Smooth muscle cell (in vitro differentiated cells): ENCODE data around the gene CD3D. TPM values are rescaled to one million over a fixed set of nuclear protein-coding genes. Genes with fewer than 3 reads are reported as not detected.

ENCODE experiments used
- DNase-seq: peaks from one replicate; lab custom pipeline; 2025; ENCODE audit not compliant: unreplicated experiment; lab: John Stamatoyannopoulos, UW
- H2AFZ ChIP-seq: fragments of 200-600 bp; sonication (generic); 2 replicates; pipeline ENCODE4 v1.6.0; 2016; ENCODE audit warnings: antibody characterized with exemption, low read depth, mild to moderate bottlenecking
- H3F3A ChIP-seq: fragments of 200-600 bp; sonication (generic); 2 replicates; pipeline ENCODE4 v1.6.0; 2017; ENCODE audit warnings: antibody characterized with exemption, low read depth
- H3K27ac ChIP-seq: fragments of 200-600 bp; sonication (generic); 2 replicates; pipeline ENCODE4 v1.5.1; 2016; ENCODE audit warnings: low read depth, mild to moderate bottlenecking
- H3K27me3 ChIP-seq: fragments of 200-600 bp; sonication (generic); 2 replicates; pipeline ENCODE4 v1.6.1; 2016; ENCODE audit warnings: low read depth, mild to moderate bottlenecking
- H3K36me3 ChIP-seq: fragments of 200-600 bp; sonication (generic); 2 replicates; pipeline ENCODE4 v1.5.1; 2016; ENCODE audit warnings: low read depth
- H3K4me1 ChIP-seq: fragments of 200-600 bp; sonication (generic); 2 replicates; pipeline ENCODE4 v1.5.1; 2016; ENCODE audit warnings: low read depth
- H3K4me2 ChIP-seq: fragments of 200-600 bp; sonication (generic); 2 replicates; pipeline ENCODE4 v1.6.0; 2016; ENCODE audit warnings: mild to moderate bottlenecking
- H3K4me3 ChIP-seq: fragments of 200-600 bp; sonication (generic); 2 replicates; pipeline ENCODE4 v1.5.1; 2016; ENCODE audit warnings: mild to moderate bottlenecking
- H3K79me2 ChIP-seq: fragments of 200-600 bp; sonication (generic); 2 replicates; pipeline ENCODE4 v1.6.0; 2016; ENCODE audit warnings: low read depth, mild to moderate bottlenecking
- H3K9ac ChIP-seq: fragments of 200-600 bp; sonication (generic); 2 replicates; pipeline ENCODE4 v1.6.0; 2016; ENCODE audit warnings: low read depth
- H3K9me3 ChIP-seq: fragments of 200-600 bp; sonication (generic); replicated peaks from 2 replicates; pipeline ENCODE4 v1.5.1; 2016; ENCODE audit warnings: low read depth
- H4K20me1 ChIP-seq: fragments of 200-600 bp; sonication (generic); 2 replicates; pipeline ENCODE4 v1.6.0; 2016; ENCODE audit warnings: low read depth
- CTCF ChIP-seq: fragments of 200-600 bp; sonication (generic); IDR thresholded peaks from 2 replicates; pipeline ENCODE4 v1.5.1; 2017; ENCODE audit warnings: borderline replicate concordance, mild to moderate bottlenecking, antibody characterized with exemption; ENCODE audit not compliant: insufficient read depth, poor library complexity, severe bottlenecking
- WGBS: methylation state at CpG from one replicate; pipeline ENCODE4 v1.1.7; 2016; ENCODE audit warnings: low lambda C conversion rate; 5-methylcytosine and 5-hydroxymethylcytosine counted together
- polyA plus RNA-seq: library from polyadenylated mRNA; unstranded; fragments of >200 nt; fragmentation: Nextera tagmentation; extraction: Ambion mirVana; gene quantifications from 2 replicates; pipeline ENCODE4 v1.2.1, GENCODE V29; 2016
- total RNA-seq: library from RNA; depleted of rRNA; stranded (reverse); fragments of >200 nt; gene quantifications from 2 replicates; pipeline ENCODE4 v1.2.3, GENCODE V29; 2014

CD3D gene
- total and polyA plus RNA-seq, 2 experiments from 2014 or later: not detected

DNA sequence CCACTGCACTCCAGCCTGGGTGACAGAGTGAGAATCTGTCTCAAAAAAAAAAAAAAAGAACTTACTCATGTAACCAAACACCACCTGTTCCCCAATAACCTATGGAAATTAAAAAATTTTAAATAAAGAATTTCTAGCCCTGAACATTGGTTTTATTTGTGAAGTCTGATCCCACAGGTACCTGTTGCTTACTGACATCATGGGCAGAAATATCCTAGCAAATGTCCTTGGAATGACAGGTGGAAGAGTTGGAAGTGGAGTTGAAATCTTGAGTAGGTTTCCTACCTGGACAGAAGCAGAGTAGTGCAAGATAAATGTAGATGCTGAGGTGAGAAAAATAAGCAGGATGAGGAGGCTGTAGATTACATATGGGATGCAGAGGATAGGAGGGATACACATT lies 17.2 kb downstream of the CD3D start:
- no peak overlapping the region for H3K27ac ChIP-seq
- TF ChIP-seq CTCF: no peak
- no peak for DNase-seq
- H3K36me3 ChIP-seq: no peaks in the 10 kb centered on the region
- H3K4me3 ChIP-seq: no peak overlapping the region
- no peaks in the 10 kb centered on the region for H3K4me1 ChIP-seq
- H3K9me3 ChIP-seq: no peaks in the 10 kb centered on the region
- no peaks in the 10 kb centered on the region for H4K20me1 ChIP-seq
- H3K4me2 ChIP-seq: no peak overlapping the region
- H3K79me2 ChIP-seq: no peaks in the 10 kb centered on the region
- peaks cover 10% of the 10 kb centered on the region for H3K27me3 ChIP-seq
- H3K9ac ChIP-seq: no peak overlapping the region
- H2AFZ ChIP-seq: no peak overlapping the region
- no peaks in the 10 kb centered on the region for H3F3A ChIP-seq

GRCh38 chr11:118322721-118323120 lies 19.8 kb downstream of the CD3D start:
- no peak overlapping the region for H2AFZ ChIP-seq
- H3K4me2 ChIP-seq: no peak overlapping the region
- H3K79me2 ChIP-seq: no peaks in the 10 kb centered on the region
- H3K9me3 ChIP-seq: no peaks in the 10 kb centered on the region
- no peak overlapping the region for H3K4me3 ChIP-seq
- H3K9ac ChIP-seq: no peak overlapping the region
- no peaks in the 10 kb centered on the region for H3K4me1 ChIP-seq
- H3K27me3 ChIP-seq: peaks cover under 1% of the 10 kb centered on the region
- no peaks in the 10 kb centered on the region for H4K20me1 ChIP-seq
- WGBS: 95% methylated on average over 19 of the region's 19 CpGs
- TF ChIP-seq CTCF: no peak
- DNase-seq: no peak
- H3K36me3 ChIP-seq: no peaks in the 10 kb centered on the region
- no peaks in the 10 kb centered on the region for H3F3A ChIP-seq
- H3K27ac ChIP-seq: no peak overlapping the region

DNA sequence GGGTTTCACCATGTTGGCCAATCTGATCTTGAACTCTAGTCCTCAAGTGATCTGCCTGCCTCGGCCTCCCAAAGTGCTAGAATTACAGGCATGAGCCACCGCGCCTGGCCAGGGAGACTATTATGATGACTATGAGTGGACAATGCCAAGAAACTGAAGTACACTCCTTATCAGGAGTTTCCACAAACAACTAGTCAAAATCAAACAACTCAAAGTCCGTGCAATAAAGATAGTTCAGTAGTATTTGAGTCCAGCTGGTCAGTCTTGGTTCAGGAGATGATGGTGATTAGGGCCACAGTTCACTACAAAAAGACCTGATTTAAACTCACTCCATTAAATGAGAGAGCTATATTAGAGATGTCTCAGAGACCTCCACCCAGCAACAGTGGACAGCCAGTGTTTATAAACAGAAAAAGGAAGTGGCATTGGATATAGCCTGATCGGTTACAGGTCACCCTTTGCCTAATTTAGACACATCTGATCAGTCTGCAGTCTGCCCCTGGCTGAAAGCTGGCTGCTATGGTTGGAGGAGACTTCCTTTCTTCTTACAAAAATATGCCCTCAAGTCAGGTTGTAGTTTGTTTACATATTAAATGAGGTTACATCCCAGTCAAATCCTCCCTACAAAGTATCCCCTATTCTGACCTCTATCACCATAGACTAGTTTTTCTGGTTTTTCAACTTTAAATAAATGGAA lies 21.0 kb downstream of the CD3D start:
- no peak overlapping the region for H3K9ac ChIP-seq
- H3K79me2 ChIP-seq: no peaks in the 10 kb centered on the region
- H3K4me3 ChIP-seq: no peak overlapping the region
- no peaks in the 10 kb centered on the region for H3K36me3 ChIP-seq
- H3K4me2 ChIP-seq: no peak overlapping the region
- peaks cover 3% of the 10 kb centered on the region for H3K4me1 ChIP-seq
- no peaks in the 10 kb centered on the region for H4K20me1 ChIP-seq
- DNase-seq: no peak
- no peaks in the 10 kb centered on the region for H3F3A ChIP-seq
- TF ChIP-seq CTCF: no peak
- no peak overlapping the region for H2AFZ ChIP-seq
- 87% methylated on average over 5 of the region's 5 CpGs for WGBS
- H3K27ac ChIP-seq: no peak overlapping the region
- no peaks in the 10 kb centered on the region for H3K27me3 ChIP-seq
- H3K9me3 ChIP-seq: no peaks in the 10 kb centered on the region

- 90% methylated on average over 3 of the region's 3 CpGs for WGBS
- Histone ChIP-seq H3F3A (no peaks in the 10 kb centered on the region), H3K9me3 (no peaks in the 10 kb centered on the region), H3K4me3 (no peak overlapping the region), H3K36me3 (no peaks in the 10 kb centered on the region), H2AFZ (no peak overlapping the region), H3K79me2 (no peaks in the 10 kb centered on the region), H3K9ac (no peak overlapping the region), H3K27ac (no peak overlapping the region), H3K4me1 (peaks cover 12% of the 10 kb centered on the region), H4K20me1 (no peaks in the 10 kb centered on the region), H3K27me3 (no peaks in the 10 kb centered on the region), H3K4me2 (no peak overlapping the region)
- DNase-seq: no peak
- TF ChIP-seq CTCF: no peak
Measured at GRCh38 chr11:118320515-118320914, 22.0 kb downstream of the CD3D start.
